Ecto neural progenitor cell (in vitro differentiated cells): ENCODE results near the gene LRRC37A3.
"Not testable (repeated sequence)": the region's sequence is repeated elsewhere in the genome, so short reads cannot be mapped to it uniquely, and the experiment has no call there.

ENCODE experiments used
- DNase-seq: peaks from one replicate; pipeline ENCODE4 v3.0.0-alpha.2; 2018; ENCODE audit warnings: low spot score

Gene LRRC37A3

GRCh38 chr17:64925244-64925643, 6.0 kb upstream of the LRRC37A3 start:
- not testable (repeated sequence) for DNase-seq

- not testable (repeated sequence) for DNase-seq
Observed at GRCh38 chr17:64923051-64923568, 3.8 kb upstream of the LRRC37A3 start.

- peak; percentile 61 for DNase-seq
Observed at GRCh38 chr17:64920419-64921172, 1.3 kb upstream of the LRRC37A3 start.

GRCh38 chr17:64920026-64920418, 744 bp upstream of the LRRC37A3 start:
- peak; percentile 60 for DNase-seq

- DNase-seq = peak; percentile 74
Observed at GRCh38 chr17:64918842-64919288, 413 bp downstream of the LRRC37A3 start.

GRCh38 chr17:64917540-64917939, 1.7 kb downstream of the LRRC37A3 start:
- DNase-seq = peak; percentile 22

GRCh38 chr17:64915244-64915643, 4.0 kb downstream of the LRRC37A3 start:
- not testable (repeated sequence) for DNase-seq

- not testable (repeated sequence) for DNase-seq
Observed at GRCh38 chr17:64910191-64910514, 9.1 kb downstream of the LRRC37A3 start.

- not testable (repeated sequence) for DNase-seq
Observed at GRCh38 chr17:64909511-64910190, 9.6 kb downstream of the LRRC37A3 start.

GRCh38 chr17:64904069-64904468, 15.2 kb downstream of the LRRC37A3 start:
- DNase-seq = peak; percentile 37

GRCh38 chr17:64897136-64897535, 22.1 kb downstream of the LRRC37A3 start:
- peak; percentile 46 for DNase-seq

GRCh38 chr17:64874210-64874609, 45.1 kb downstream of the LRRC37A3 start:
- DNase-seq = not testable (repeated sequence)

GRCh38 chr17:64847504-64848466, 71.5 kb downstream of the LRRC37A3 start:
- peak; percentile 84 for DNase-seq

GRCh38 chr17:64846892-64847291, 72.4 kb downstream of the LRRC37A3 start:
- not testable (repeated sequence) for DNase-seq

- not testable (repeated sequence) for DNase-seq
Observed at GRCh38 chr17:64843918-64844317, 75.4 kb downstream of the LRRC37A3 start.

GRCh38 chr17:64842900-64843299, 76.4 kb downstream of the LRRC37A3 start:
- DNase-seq = not testable (repeated sequence)

GRCh38 chr17:64840960-64841359, 78.3 kb downstream of the LRRC37A3 start:
- DNase-seq = not testable (repeated sequence)

GRCh38 chr17:64838513-64838912, 80.8 kb downstream of the LRRC37A3 start:
- not testable (repeated sequence) for DNase-seq

- peak; percentile 91 for DNase-seq
Observed at GRCh38 chr17:64837018-64837761, 82.1 kb downstream of the LRRC37A3 start.

GRCh38 chr17:64836623-64837017, 82.7 kb downstream of the LRRC37A3 start:
- not testable (repeated sequence) for DNase-seq

- not testable (repeated sequence) for DNase-seq
Observed at GRCh38 chr17:64834060-64834459, 85.2 kb downstream of the LRRC37A3 start.
